ENCODE results near the gene FUT8. TPM values are rescaled to one million over a fixed set of nuclear protein-coding genes. Genes with fewer than 3 reads are reported as not detected.

FUT8 gene
- total and polyA plus RNA-seq, 2 of the 8 experiments (the other 6 are each of a cell fraction or from before 2014, with no cell fraction given): 10.5 to 25.1 TPM

GRCh38 chr14:65600742-65601141 is 188.2 kb downstream of the FUT8 start (continued):
- no peak for TF ChIP-seq EP300 (IDR thresholded peaks at IDR 0.05; ENCODE audit: borderline replicate concordance in 1 of 2, low read depth in 2 of 2, low read length in 2 of 2)
- no peak for TF ChIP-seq YY1 (IDR thresholded peaks at IDR 0.05; ENCODE audit: low read depth, low read length)
- TF ChIP-seq E2F6 (IDR thresholded peaks at IDR 0.05): no peak

Measured in H1 (cell line).